Measurements from ENCODE around the gene SHROOM3. TPM values are rescaled to one million over a fixed set of nuclear protein-coding genes. Genes with fewer than 3 reads are reported as not detected.

Gene SHROOM3
- total and polyA plus RNA-seq, 2 experiments from 2014 or later = 11.3 to 73.5 TPM

- TF ChIP-seq, protein P1, sequence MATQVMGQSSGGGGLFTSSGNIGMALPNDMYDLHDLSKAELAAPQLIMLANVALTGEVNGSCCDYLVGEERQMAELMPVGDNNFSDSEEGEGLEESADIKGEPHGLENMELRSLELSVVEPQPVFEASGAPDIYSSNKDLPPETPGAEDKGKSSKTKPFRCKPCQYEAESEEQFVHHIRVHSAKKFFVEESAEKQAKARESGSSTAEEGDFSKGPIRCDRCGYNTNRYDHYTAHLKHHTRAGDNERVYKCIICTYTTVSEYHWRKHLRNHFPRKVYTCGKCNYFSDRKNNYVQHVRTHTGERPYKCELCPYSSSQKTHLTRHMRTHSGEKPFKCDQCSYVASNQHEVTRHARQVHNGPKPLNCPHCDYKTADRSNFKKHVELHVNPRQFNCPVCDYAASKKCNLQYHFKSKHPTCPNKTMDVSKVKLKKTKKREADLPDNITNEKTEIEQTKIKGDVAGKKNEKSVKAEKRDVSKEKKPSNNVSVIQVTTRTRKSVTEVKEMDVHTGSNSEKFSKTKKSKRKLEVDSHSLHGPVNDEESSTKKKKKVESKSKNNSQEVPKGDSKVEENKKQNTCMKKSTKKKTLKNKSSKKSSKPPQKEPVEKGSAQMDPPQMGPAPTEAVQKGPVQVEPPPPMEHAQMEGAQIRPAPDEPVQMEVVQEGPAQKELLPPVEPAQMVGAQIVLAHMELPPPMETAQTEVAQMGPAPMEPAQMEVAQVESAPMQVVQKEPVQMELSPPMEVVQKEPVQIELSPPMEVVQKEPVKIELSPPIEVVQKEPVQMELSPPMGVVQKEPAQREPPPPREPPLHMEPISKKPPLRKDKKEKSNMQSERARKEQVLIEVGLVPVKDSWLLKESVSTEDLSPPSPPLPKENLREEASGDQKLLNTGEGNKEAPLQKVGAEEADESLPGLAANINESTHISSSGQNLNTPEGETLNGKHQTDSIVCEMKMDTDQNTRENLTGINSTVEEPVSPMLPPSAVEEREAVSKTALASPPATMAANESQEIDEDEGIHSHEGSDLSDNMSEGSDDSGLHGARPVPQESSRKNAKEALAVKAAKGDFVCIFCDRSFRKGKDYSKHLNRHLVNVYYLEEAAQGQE (IDR thresholded peaks at IDR 0.05; ENCODE audit: unreplicated experiment) = no peak
These were observed 146.3 kb downstream of the SHROOM3 start (continued) for GRCh38 chr4:76581077-76581962.

- Histone ChIP-seq H4K20me1 (replicated peaks; ENCODE audit: insufficient read depth) (no peaks in the 10 kb centered on the region), H3K4me1 (ENCODE audit: insufficient read depth) (peaks cover 18% of the 10 kb centered on the region), H3K4me2 (no peak overlapping the region), H3K27me3 (ENCODE audit: insufficient read depth) (no peaks in the 10 kb centered on the region), H3F3A (replicated peaks; ENCODE audit: low read depth) (no peaks in the 10 kb centered on the region), H3K9me2 (ENCODE audit: insufficient read depth) (no peaks in the 10 kb centered on the region), H3K27ac (ENCODE audit: low read depth) (no peak overlapping the region), H2AFZ (no peak overlapping the region), H3K36me3 (ENCODE audit: insufficient read depth) (no peaks in the 10 kb centered on the region), H3K4me3 (no peak overlapping the region), H3K79me2 (replicated peaks; ENCODE audit: insufficient read depth) (no peaks in the 10 kb centered on the region)
- H3K27ac Mint-ChIP-seq = no peak overlapping the region
- no peaks in the 10 kb centered on the region for H3K27me3 Mint-ChIP-seq (ENCODE audit: insufficient read depth, low read depth, poor library complexity)
- DNase-seq (ENCODE audit: low spot score) = no peak
- no peaks in the 10 kb centered on the region for H3K9me3 Mint-ChIP-seq
- H3K4me3 Mint-ChIP-seq = no peak overlapping the region
- ATAC-seq = no peak
- peaks cover 35% of the 10 kb centered on the region for H3K4me1 Mint-ChIP-seq
- H3K36me3 Mint-ChIP-seq (ENCODE audit: low read depth) = no peaks in the 10 kb centered on the region
- TF ChIP-seq STAT1 (IDR thresholded peaks at IDR 0.05; ENCODE audit: unreplicated experiment) (no peak), CTCF (conservative IDR thresholded peaks at IDR 0.05; ENCODE audit: low read depth in 2 of 2) (no peak), ZNF331 (CRISPR knock-in tag; IDR thresholded peaks at IDR 0.05; ENCODE audit: low read depth) (no peak), NANOG (IDR thresholded peaks at IDR 0.05; ENCODE audit: borderline replicate concordance) (no peak), CREB1 (CRISPR knock-in tag; IDR thresholded peaks at IDR 0.05; ENCODE audit: low read depth) (no peak), EZH2phosphoT487 (IDR thresholded peaks at IDR 0.05; ENCODE audit: unreplicated experiment) (no peak)
- TF ChIP-seq, protein P2, sequence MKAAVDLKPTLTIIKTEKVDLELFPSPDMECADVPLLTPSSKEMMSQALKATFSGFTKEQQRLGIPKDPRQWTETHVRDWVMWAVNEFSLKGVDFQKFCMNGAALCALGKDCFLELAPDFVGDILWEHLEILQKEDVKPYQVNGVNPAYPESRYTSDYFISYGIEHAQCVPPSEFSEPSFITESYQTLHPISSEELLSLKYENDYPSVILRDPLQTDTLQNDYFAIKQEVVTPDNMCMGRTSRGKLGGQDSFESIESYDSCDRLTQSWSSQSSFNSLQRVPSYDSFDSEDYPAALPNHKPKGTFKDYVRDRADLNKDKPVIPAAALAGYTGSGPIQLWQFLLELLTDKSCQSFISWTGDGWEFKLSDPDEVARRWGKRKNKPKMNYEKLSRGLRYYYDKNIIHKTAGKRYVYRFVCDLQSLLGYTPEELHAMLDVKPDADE (IDR thresholded peaks at IDR 0.05) = no peak
- TF ChIP-seq, protein P1 (IDR thresholded peaks at IDR 0.05; ENCODE audit: unreplicated experiment) = no peak
These were observed 147.2 kb downstream of the SHROOM3 start for GRCh38 chr4:76582074-76582816.

All from GM23338 (cell line).